ENCODE data around the gene C17orf67.

C17orf67 gene

DNA sequence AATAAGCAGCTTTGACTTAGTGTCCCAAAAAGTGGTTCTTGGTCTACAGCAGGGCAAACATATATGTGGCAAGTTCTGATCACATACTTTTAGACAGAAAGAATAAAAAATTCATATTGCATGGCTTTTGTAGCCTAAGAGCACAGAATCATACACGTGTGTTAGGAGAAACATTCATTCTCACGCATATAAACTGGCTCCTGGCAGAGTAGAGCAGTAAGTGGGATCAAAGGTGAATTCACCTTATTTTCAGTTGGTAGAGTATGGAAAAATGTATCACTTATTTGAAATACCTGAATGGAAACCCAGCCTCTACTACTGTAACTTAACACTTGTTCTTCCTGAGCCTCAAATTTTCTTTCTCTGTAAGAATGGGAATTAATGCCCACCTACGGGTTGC lies 35.0 kb upstream of the C17orf67 start:
- TF ChIP-seq, protein P1, sequence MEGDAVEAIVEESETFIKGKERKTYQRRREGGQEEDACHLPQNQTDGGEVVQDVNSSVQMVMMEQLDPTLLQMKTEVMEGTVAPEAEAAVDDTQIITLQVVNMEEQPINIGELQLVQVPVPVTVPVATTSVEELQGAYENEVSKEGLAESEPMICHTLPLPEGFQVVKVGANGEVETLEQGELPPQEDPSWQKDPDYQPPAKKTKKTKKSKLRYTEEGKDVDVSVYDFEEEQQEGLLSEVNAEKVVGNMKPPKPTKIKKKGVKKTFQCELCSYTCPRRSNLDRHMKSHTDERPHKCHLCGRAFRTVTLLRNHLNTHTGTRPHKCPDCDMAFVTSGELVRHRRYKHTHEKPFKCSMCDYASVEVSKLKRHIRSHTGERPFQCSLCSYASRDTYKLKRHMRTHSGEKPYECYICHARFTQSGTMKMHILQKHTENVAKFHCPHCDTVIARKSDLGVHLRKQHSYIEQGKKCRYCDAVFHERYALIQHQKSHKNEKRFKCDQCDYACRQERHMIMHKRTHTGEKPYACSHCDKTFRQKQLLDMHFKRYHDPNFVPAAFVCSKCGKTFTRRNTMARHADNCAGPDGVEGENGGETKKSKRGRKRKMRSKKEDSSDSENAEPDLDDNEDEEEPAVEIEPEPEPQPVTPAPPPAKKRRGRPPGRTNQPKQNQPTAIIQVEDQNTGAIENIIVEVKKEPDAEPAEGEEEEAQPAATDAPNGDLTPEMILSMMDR (IDR thresholded peaks at IDR 0.05; ENCODE audit: low read depth, low read length) = no peak
- no peak for DNase-seq (ENCODE audit: extremely low read depth, low read depth)

DNA sequence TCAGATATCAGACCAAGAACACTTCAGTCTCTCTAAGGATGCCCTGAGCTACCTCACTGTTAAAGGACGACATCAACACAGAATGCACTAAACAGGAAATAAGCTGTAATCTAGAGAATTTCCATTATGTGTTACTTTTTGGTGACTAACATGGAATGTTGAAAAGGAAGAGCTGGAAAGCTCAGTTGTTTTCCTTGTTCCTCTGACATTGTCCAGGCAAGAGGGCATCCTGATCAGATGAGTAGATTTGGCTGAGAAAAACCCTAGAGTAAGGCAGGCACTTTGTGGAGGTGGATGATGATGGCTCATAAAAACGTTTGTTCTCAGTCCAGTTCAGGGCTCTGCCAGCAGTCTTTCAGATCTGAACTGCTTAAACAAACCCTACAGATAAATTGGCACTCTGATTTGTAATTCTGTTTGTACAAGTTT lies 34.2 kb upstream of the C17orf67 start:
- TF ChIP-seq, protein P1 (IDR thresholded peaks at IDR 0.05; ENCODE audit: low read depth, low read length) = no peak

DNA sequence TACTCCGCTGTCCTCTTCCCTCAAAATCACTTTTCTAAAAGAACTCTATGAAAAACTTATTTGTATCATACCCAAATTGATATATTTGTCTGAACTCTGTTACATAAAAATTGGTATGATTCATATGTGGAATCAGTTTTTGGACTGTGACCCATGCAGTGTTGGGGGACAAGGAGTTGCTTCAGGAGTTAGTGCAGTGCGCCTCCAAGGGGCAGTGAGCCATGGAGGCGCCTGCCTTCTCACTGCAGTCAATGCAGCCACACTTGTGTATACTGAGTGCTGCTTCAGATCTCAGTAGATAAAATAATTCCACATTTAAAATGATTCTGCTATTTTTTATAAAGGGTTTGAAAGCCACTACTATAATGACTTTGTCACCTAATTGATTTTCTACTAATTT lies 32.8 kb upstream of the C17orf67 start:
- TF ChIP-seq, protein P1 (IDR thresholded peaks at IDR 0.05; ENCODE audit: low read depth, low read length) = no peak; the same call in 1 of the 2 replicates
- DNase-seq (ENCODE audit: extremely low read depth, low read depth) = no peak

More for the DNA sequence above, 34.2 kb upstream of the C17orf67 start:
- no peak for DNase-seq (ENCODE audit: extremely low read depth, low read depth)

DNA sequence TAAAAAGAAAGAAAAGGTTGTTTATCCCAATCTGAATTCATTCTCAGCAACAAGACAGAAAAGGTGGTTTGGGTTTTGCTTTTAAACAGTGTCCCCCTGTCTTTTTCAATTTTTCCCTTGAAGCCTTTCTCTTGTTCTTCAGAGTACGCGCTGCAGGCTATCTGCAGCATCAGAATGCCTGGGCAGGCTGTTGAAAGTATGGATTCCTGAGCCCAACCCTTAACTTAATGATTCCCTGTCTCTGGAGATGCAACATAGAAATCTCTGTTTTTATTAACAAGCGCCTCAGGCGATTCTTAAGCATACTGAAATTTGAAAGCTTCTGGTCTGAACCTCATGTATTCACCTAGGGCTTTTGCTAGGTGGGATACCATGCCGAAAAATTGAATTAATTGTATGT lies 32.4 kb upstream of the C17orf67 start:
- TF ChIP-seq, protein P1 (IDR thresholded peaks at IDR 0.05; ENCODE audit: low read depth, low read length) = no peak
- DNase-seq (ENCODE audit: extremely low read depth, low read depth) = no peak

DNA sequence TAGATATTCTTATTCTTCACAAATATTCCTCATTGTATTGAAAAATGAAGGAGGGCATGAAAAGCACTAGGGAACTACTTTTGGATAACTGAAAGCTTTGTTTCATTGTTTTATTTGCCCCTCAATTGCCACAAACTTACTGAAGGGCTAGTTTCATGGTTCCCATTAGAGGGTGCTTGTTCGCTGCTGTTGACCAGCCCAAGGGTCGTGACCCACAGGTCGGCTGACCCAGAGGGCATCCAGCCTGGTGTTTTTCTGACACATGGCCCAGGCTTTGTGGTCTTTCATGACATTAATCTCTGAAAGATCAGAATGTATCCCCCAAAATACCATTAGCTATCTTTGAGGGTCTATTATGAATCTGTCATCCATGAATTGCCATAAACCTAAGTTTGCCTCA lies 30.3 kb upstream of the C17orf67 start:
- DNase-seq (ENCODE audit: extremely low read depth, low read depth) = no peak

DNA sequence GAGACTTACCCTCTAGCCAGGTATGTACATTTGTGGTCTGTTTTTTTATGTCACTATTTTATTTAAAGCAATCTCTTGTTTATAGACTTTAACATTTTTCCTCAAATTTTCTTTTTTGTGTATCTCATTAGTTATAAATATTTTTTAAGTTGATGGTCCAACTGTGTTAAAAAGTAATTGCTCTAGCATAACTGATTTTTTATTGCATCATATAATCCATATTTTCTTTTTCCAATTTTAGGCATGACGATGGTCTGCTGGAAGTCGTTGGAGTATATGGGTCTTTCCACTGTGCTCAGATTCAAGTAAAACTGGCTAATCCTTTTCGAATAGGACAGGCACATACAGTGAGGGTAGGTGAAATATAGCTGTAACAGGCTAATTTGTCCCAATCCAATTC lies 28.2 kb upstream of the C17orf67 start:
- TF ChIP-seq, protein P1 (IDR thresholded peaks at IDR 0.05; ENCODE audit: low read depth, low read length) = no peak
- DNase-seq (ENCODE audit: extremely low read depth, low read depth) = no peak

More for the DNA sequence above, 30.3 kb upstream of the C17orf67 start:
- TF ChIP-seq, protein P1 (IDR thresholded peaks at IDR 0.05; ENCODE audit: low read depth, low read length) = no peak

DNA sequence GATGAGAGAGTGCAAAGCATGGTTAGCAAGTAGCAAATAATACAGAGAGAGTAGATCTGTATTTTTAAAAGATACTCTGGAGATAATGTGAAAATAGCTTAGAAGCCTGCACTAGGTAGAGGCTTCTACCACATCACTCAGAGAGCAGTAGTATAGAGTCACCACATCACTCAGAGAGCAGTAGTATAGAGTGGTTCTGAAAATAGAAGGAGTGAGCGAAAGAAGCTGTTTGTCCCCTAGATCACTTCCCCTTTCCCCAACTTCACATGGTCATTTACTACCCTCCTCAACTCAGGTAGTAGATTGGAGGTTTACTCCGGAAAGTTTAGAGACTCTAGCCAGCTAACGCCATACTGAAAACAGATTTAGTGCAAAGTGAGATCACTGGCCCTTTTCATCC lies 17.3 kb upstream of the C17orf67 start:
- TF ChIP-seq, protein P1 (IDR thresholded peaks at IDR 0.05; ENCODE audit: low read depth, low read length) = no peak
- no peak for DNase-seq (ENCODE audit: extremely low read depth, low read depth)
